GM12891 (cell line): ENCODE data around the gene SPG21.

ENCODE experiments used
- POLR2A ChIP-seq: IDR thresholded peaks from 2 replicates; pipeline ENCODE4 v1.6.1; 2011; ENCODE audit warnings: low read depth, low read length, control low read depth
- TAF1 ChIP-seq: IDR thresholded peaks from 2 replicates; pipeline ENCODE4 v1.6.1; 2011; ENCODE audit warnings: low read depth, low read length, control low read depth

DNA sequence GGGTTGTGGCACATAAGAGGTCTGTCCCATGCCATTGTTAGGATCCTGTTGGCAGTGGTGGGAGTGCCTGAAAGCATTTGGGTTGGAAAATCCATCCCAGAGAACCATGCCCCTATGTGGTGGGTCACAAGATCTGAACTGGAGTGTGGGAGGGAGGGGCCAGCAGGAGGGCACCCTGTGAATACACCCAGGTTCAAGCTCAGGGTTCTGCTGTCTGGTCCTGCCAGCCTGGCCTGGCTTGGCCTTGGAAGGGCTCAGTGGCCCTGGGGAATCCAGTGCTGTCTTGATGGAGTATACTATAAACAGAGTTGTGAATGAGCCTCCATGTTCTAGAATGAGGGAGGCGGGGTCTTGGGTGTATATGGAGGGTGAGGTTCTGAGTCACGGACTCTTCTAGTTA, 66.2 kb downstream of the SPG21 start:
- no peak for TF ChIP-seq POLR2A
- TF ChIP-seq TAF1, result no peak
